Fibroblast of skin of right quadriceps (primary cell): ENCODE results near the gene ETHE1.

Experiments
- DNase-seq: peaks from one replicate; pipeline ENCODE4 v3.0.0-alpha.2; 2013

ETHE1 gene

GRCh38 chr19:43463381-43464133, 63.4 kb downstream of the ETHE1 start:
- peak; percentile 89 for DNase-seq

DNA sequence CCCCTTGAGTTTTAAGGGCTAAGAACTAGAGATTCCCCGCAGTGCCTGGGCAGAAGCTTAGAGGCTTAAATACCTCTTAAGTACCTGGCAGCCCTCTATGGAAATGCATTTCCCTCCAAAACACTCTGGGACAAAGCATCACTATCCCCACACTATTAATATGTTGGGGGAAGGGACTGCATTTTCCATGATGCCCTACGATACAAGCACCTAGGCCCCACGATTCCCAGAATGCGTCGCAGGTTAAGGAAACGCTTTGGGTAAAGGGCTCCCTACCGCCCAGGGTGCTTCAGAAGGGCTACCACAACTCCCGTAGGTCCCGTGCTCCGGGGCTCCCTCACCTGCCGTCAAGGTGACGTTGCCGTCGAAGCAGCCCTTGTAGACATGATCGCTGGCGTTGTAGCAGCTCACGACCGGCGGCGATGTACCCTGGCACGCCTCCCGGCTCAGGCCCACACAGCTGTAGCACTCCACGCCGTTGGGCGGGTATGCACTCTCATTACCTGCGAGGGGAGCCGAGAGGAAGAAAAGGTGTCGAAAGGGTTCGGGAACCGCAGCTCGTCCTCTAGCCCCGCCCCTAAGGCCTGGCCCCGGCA, 64.1 kb downstream of the ETHE1 start:
- no peak for DNase-seq

DNA sequence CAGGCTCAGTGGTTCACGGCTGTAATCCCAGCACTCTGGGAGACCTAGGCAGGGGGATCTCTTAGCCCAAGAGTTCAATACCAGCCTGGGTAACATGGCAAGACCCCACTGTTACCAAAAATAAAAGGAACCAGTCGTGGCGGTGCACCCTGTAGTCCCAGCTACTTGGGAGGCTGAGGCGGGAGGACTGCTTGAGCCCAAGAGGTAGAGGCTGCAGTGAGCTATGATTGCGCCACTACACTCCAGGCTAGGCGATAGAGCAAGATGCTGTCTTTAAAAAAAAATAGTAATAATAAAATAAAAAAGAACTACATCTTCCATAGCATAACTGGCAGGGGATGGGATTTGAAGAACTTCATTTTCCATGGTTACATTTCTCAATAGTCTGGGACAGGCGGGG, 64.6 kb downstream of the ETHE1 start:
- no peak for DNase-seq

DNA sequence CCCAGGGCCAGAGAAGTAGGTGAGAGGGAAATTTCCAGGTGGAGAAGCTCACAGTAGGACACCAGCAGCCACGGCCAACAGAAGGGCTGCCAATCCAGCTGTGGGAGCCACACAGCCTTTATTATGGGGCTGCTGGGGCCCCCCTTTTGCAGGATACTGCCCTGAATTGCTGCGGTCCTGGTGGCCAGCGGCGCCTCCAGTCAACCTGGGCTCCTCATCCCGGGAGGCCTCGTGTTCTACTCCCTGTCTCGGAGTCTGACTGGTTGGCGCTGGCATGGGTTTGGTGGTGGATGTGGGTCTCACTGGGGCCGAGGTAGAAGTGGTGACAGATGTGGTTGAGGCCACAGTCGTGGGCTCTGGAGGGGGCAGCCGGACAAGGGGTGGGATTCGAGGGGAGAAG, 65.7 kb downstream of the ETHE1 start:
- no peak for DNase-seq

DNA sequence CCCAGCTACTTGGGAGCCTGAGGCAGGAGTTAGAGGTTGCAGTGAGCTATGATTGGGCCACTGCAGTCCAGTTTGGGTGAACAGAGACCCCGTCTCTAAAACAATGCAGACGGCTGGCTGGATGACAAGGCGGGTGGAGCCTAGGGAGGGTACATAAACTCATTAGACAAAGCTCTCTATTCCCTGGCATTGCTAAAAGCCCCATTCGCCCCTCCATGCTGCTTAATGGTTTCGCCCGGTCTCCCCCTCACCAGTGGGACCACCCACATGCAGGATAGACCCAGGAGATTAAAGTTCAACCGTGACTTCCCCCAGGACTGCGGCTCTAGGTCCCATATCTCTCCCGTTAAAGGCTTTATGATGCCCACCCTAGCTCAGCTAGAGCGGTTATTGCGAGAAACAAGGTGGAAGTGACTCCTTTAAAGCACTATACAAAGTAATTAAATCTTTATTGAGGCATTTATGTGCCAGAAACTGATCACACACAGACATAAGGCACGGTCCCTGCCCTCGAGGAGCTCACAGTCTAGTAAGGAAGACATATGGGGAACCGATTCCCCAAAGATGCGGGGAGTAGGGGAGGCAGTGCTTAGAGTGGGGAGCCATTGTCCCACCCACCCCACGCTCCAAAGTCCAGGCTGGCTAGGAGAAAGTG, 66.5 kb downstream of the ETHE1 start:
- no peak for DNase-seq

DNA sequence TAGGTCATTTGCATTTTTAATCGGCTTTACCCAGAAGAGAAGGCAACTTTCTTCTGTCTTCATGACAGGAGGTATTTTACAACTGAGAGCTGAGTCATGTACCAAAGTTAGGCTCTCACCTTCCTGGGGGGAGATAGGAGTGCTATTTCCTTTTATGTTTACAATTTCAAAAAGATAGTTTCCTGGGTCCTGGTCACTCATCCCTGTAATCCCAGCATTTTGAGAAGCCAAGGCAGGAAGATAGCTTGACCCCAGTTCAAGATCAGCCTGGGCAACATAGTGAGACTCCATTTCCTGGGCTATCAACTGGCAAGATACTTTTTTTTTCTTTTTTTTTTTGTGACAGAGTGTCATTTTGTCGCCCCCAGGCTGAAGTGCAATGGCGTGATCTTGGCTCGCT, 69.2 kb downstream of the ETHE1 start:
- DNase-seq: no peak
